IMR-90 (cell line): Measurements from ENCODE around the gene RINT1. TPM values are rescaled to one million over a fixed set of nuclear protein-coding genes. Genes with fewer than 3 reads are reported as not detected.
"Not testable (repeated sequence)": the region's sequence is repeated elsewhere in the genome, so short reads cannot be mapped to it uniquely, and the experiment has no call there.

Source experiments
- ATAC-seq: fragments of 200-7000 bp; cut with Tn5 transposase; 2 replicates; pipeline ENCODE4 v1.9.1; 2020; ENCODE audit warnings: low read depth, mild to moderate bottlenecking, moderate library complexity
- BruUV-seq: library from RNA; stranded (reverse); fragments of 400-500 nt; replicated peaks from 2 replicates; lab custom pipeline; 2021; lab: Mats Ljungman, UMichigan
- CTCF ChIA-PET: fragments of 300-600 bp; formaldehyde crosslinking; extraction: SDS; loops from one replicate; lab custom pipeline; 2021; ENCODE audit warnings: antibody characterized with exemption; lab: Yijun Ruan, JAX
- POLR2A ChIA-PET: fragments of 300-600 bp; sonication (Branson Sonifier 250); formaldehyde crosslinking; loops from one replicate; lab custom pipeline; 2022; ENCODE audit warnings: antibody characterized with exemption; ENCODE audit not compliant: unreplicated experiment; lab: Charles Lee
- DNase-seq: peaks from one replicate; pipeline ENCODE4 v3.0.0; 2013
- H2AFZ ChIP-seq: replicated peaks from 2 replicates; pipeline ENCODE3; 2013; ENCODE audit warnings: low read length, mild to moderate bottlenecking; ENCODE audit not compliant: poor library complexity
- H2AK5ac ChIP-seq: 2 replicates; pipeline ENCODE4 v1.6.1; 2013; ENCODE audit warnings: low read depth, low read length, inconsistent platforms
- H2AK9ac ChIP-seq: replicated peaks from 2 replicates; pipeline ENCODE3; 2013; ENCODE audit warnings: mild to moderate bottlenecking, low read depth, low read length, moderate library complexity; ENCODE audit not compliant: poor library complexity
- H2BK120ac ChIP-seq: 2 replicates; pipeline ENCODE4 v1.6.1; 2013; ENCODE audit warnings: low read depth, low read length, inconsistent platforms
- H2BK15ac ChIP-seq: 3 replicates; pipeline ENCODE4 v1.6.1; 2013; ENCODE audit warnings: low read depth, low read length, inconsistent platforms
- H2BK20ac ChIP-seq: 2 replicates; pipeline ENCODE4 v1.6.1; 2013; ENCODE audit warnings: low read depth, mild to moderate bottlenecking, inconsistent platforms, low read length, moderate library complexity
- H2BK5ac ChIP-seq: 2 replicates; pipeline ENCODE4 v1.6.1; 2013; ENCODE audit warnings: mild to moderate bottlenecking, low read depth, low read length, inconsistent platforms; ENCODE audit not compliant: poor library complexity, severe bottlenecking
- H3K14ac ChIP-seq: replicated peaks from 2 replicates; pipeline ENCODE4 v1.6.1; 2013; ENCODE audit warnings: low read depth, low read length, inconsistent platforms
- H3K18ac ChIP-seq: 2 replicates; pipeline ENCODE4 v1.6.1; 2013; ENCODE audit warnings: low read depth, low read length, control low read depth
- H3K23ac ChIP-seq: 2 replicates; pipeline ENCODE4 v1.6.1; 2013; ENCODE audit warnings: low read depth, low read length, inconsistent platforms
- H3K27ac ChIP-seq: 2 replicates; pipeline ENCODE4 v1.5.1; 2013; ENCODE audit warnings: mild to moderate bottlenecking, control low read depth, low read length; ENCODE audit not compliant: insufficient read depth
- H3K27me3 ChIP-seq: 2 replicates; pipeline ENCODE4 v1.6.1; 2013; ENCODE audit warnings: low read length; ENCODE audit not compliant: control insufficient read depth, insufficient read depth
- H3K36me3 ChIP-seq: 2 replicates; pipeline ENCODE4 v1.6.1; 2013; ENCODE audit warnings: low read length, mixed read lengths; ENCODE audit not compliant: control insufficient read depth, insufficient read depth
- H3K4ac ChIP-seq: 2 replicates; pipeline ENCODE4 v1.6.1; 2013; ENCODE audit warnings: low read depth, low read length, inconsistent platforms
- H3K4me1 ChIP-seq: 2 replicates; pipeline ENCODE4 v1.6.1; 2013; ENCODE audit warnings: low read length, mixed read lengths; ENCODE audit not compliant: control insufficient read depth, insufficient read depth
- H3K4me2 ChIP-seq: 2 replicates; pipeline ENCODE4 v1.6.1; 2013; ENCODE audit warnings: low read depth, mild to moderate bottlenecking, control low read depth, low read length, moderate library complexity
- H3K4me3 ChIP-seq: 2 replicates; pipeline ENCODE4 v1.5.1; 2013; ENCODE audit warnings: low read depth, mild to moderate bottlenecking, control low read depth, low read length, moderate library complexity; ENCODE audit not compliant: insufficient read depth
- H3K56ac ChIP-seq: 2 replicates; pipeline ENCODE4 v1.6.1; 2013; ENCODE audit warnings: low read length, inconsistent platforms; ENCODE audit not compliant: insufficient read depth; ENCODE audit errors: extremely low read depth
- H3K79me1 ChIP-seq, 2 experiments: 2 replicates each; pipeline ENCODE4 v1.6.1; 2013; ENCODE audit warnings: low read length in 2 of 2, inconsistent platforms in 1 of 2, low read depth in 1 of 2
- H3K9ac ChIP-seq: 2 replicates; pipeline ENCODE4 v1.6.1; 2013; ENCODE audit warnings: low read depth, low read length, control low read depth
- H3K9me1 ChIP-seq: 2 replicates; pipeline ENCODE4 v1.6.1; 2013; ENCODE audit warnings: low read length, inconsistent platforms; ENCODE audit not compliant: insufficient read depth
- H3K9me3 ChIP-seq: 2 replicates; pipeline ENCODE4 v1.6.1; 2013; ENCODE audit warnings: low read length; ENCODE audit not compliant: control insufficient read depth, insufficient read depth
- H4K20me1 ChIP-seq: 2 replicates; pipeline ENCODE4 v1.6.1; 2013; ENCODE audit warnings: low read length, inconsistent platforms; ENCODE audit not compliant: insufficient read depth
- H4K5ac ChIP-seq: 2 replicates; pipeline ENCODE4 v1.6.1; 2013; ENCODE audit warnings: mild to moderate bottlenecking, low read depth, low read length, control low read depth
- H4K8ac ChIP-seq, 2 experiments: 2 replicates each; pipeline ENCODE4 v1.6.1; 2013; ENCODE audit warnings: low read depth in 2 of 2, low read length in 2 of 2, control low read depth in 1 of 2, inconsistent platforms in 1 of 2
- H4K91ac ChIP-seq: 2 replicates; pipeline ENCODE4 v1.6.1; 2013; ENCODE audit warnings: low read depth, low read length, inconsistent platforms; ENCODE audit not compliant: insufficient read depth
- WGBS, 2 experiments: methylation state at CpG; one replicate each; pipeline versions ENCODE4 v1.1.5 to v1.1.7; 2013; ENCODE audit warnings: missing lambda C conversion rate in 2 of 2; ENCODE audit not compliant: insufficient read length in 1 of 2; ENCODE audit errors: extremely low coverage in 2 of 2; 5-methylcytosine and 5-hydroxymethylcytosine counted together
- dilution Hi-C: fragments of 300-500 bp; cut with HindIII; formaldehyde crosslinking; loops from one replicate; pipeline ENCODE4 v1.14.3; 2018; ENCODE audit warnings: low sequenced_read_pairs; ENCODE audit not compliant: unreplicated experiment
- in situ Hi-C: fragments of 300-500 bp; cut with MboI; formaldehyde crosslinking; loops from 3 replicates; pipeline ENCODE4 v1.14.3; 2019; ENCODE audit warnings: low sequenced_read_pairs, inconsistent platforms, mixed read lengths
- intact Hi-C: fragments of 100-400 bp; cut with micrococcal nuclease; formaldehyde crosslinking; loops from 2 replicates; pipeline ENCODE4 v1.10.0; 2022
- polyA plus RNA-seq, 3 experiments: library from polyadenylated mRNA; depleted of rRNA; stranded (reverse); fragments of >200 nt; gene quantifications; 2 replicates each; pipeline ENCODE4 v1.2.3, GENCODE V29; 2012; ENCODE audit warnings: low replicate concordance in 1 of 3
- total RNA-seq: library from RNA; depleted of rRNA; stranded (reverse); fragments of >200 nt; gene quantifications from 2 replicates; pipeline ENCODE4 v1.2.3, GENCODE V29; 2012

The RINT1 gene
- total and polyA plus RNA-seq, 2 of the 4 experiments (the other 2 are of a cell fraction): 15.9 to 23.1 TPM

DNA sequence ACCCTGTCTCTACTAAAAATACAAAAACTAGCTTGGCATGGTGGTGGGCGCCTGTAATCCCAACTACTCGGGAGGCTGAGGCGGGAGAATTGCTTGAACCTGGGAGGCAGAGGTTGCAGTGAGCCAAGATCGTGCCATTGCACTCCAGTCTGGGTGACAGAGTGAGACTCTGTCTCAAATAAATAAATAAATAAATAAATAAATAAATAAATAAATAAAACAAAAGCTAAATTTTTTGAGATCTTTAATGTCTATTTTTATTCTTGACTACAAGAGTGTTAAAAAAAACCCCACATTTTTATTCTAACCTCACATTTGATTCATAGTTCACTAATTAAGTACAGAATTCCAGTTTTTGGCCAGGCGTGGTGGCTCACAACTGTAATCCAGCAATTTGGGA is 4.3 kb upstream of the RINT1 start:
- H2BK15ac ChIP-seq, POLR2A ChIA-PET, H2AK9ac ChIP-seq, H3K79me1 ChIP-seq, H3K4me1 ChIP-seq, H3K9me1 ChIP-seq, H4K91ac ChIP-seq, H3K18ac ChIP-seq, H3K36me3 ChIP-seq, H4K8ac ChIP-seq, ATAC-seq, H3K27ac ChIP-seq, dilution Hi-C loops, H3K9ac ChIP-seq, BruUV-seq, H2BK120ac ChIP-seq, H3K14ac ChIP-seq, H3K4ac ChIP-seq, H4K20me1 ChIP-seq, H2BK5ac ChIP-seq, H3K23ac ChIP-seq, H4K5ac ChIP-seq, H3K9me3 ChIP-seq, DNase-seq, H3K4me2 ChIP-seq, H3K27me3 ChIP-seq, in situ Hi-C loops, H3K56ac ChIP-seq, H2AK5ac ChIP-seq, H2BK20ac ChIP-seq, H3K4me3 ChIP-seq, H2AFZ ChIP-seq, intact Hi-C loops: not testable (repeated sequence)
- WGBS, 2 experiments: 80% methylated on average over 2 of the region's 5 CpGs; no CpG with 5 or more reads in 1 of the 2 experiments
- CTCF ChIA-PET: interaction anchor here (0.6 kb wide), 1 partner anchor 636 kb away, joined by 3 read pairs; no protein-coding TSS in a partner anchor
